Activated naive CD8-positive, alpha-beta T cell treated with anti-CD3 and anti-CD28 coated beads, Interleukin-2, amount 50 U/mL, for 24 hours (primary cell): ENCODE data around the gene ESPNL.
A peak's percentile ranks its signal among the peaks of the same experiment; 100 is the strongest.

ENCODE experiments used
- ATAC-seq: fragments of 150-1000 bp; cut with Tn5 transposase; one replicate; pipeline ENCODE4 v1.10.0; 2021
- DNase-seq: peaks from one replicate; pipeline ENCODE4 v3.0.0; 2021
- H3K27ac Mint-ChIP-seq: one replicate; pipeline ENCODE4 v1.8.0; 2021; ENCODE audit warnings: mild to moderate bottlenecking, mixed read lengths
- H3K27me3 Mint-ChIP-seq: one replicate; pipeline ENCODE4 v1.8.0; 2021; ENCODE audit warnings: mixed read lengths
- H3K36me3 Mint-ChIP-seq: one replicate; pipeline ENCODE4 v1.8.0; 2021; ENCODE audit warnings: low read depth, mixed read lengths
- H3K4me1 Mint-ChIP-seq: one replicate; pipeline ENCODE4 v1.8.0; 2021; ENCODE audit warnings: mixed read lengths
- H3K4me3 Mint-ChIP-seq: one replicate; pipeline ENCODE4 v1.8.0; 2021; ENCODE audit warnings: mild to moderate bottlenecking, moderate library complexity, mixed read lengths
- H3K9me3 Mint-ChIP-seq: one replicate; pipeline ENCODE4 v1.8.0; 2021; ENCODE audit warnings: mixed read lengths

The ESPNL gene

DNA sequence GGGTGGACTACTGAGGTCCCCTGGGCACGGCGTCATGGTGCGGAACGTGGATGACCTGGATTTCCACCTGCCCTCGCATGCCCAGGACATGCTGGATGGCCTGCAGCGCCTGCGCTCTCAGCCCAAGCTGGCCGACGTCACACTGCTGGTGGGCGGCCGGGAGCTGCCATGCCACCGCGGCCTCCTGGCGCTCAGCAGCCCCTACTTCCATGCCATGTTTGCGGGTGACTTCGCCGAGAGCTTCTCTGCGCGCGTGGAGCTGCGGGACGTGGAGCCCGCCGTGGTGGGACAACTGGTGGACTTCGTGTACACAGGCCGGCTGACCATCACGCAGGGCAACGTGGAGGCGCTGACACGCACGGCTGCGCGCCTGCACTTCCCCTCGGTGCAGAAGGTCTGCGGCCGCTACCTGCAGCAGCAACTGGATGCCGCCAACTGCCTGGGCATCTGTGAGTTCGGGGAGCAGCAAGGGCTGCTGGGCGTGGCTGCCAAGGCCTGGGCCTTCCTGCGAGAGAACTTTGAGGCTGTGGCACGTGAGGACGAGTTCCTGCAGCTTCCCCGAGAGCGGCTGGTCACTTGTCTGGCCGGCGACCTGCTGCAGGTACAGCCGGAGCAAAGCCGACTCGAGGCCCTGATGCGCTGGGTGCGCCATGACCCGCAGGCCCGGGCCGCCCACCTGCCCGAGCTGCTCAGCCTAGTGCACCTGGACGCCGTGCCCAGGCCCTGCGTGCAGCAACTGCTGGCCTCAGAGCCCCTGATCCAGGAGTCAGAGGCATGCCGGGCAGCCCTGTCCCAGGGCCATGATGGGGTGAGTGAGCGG, 40.8 kb downstream of the ESPNL start:
- no peaks in the 10 kb centered on the region for H3K36me3 Mint-ChIP-seq
- peaks cover 3% of the 10 kb centered on the region for H3K4me1 Mint-ChIP-seq
- H3K9me3 Mint-ChIP-seq: no peaks in the 10 kb centered on the region
- no peaks in the 10 kb centered on the region for H3K27me3 Mint-ChIP-seq
- no peak overlapping the region for H3K4me3 Mint-ChIP-seq
- DNase-seq: no peak
- ATAC-seq: no peak
- no peak overlapping the region for H3K27ac Mint-ChIP-seq

DNA sequence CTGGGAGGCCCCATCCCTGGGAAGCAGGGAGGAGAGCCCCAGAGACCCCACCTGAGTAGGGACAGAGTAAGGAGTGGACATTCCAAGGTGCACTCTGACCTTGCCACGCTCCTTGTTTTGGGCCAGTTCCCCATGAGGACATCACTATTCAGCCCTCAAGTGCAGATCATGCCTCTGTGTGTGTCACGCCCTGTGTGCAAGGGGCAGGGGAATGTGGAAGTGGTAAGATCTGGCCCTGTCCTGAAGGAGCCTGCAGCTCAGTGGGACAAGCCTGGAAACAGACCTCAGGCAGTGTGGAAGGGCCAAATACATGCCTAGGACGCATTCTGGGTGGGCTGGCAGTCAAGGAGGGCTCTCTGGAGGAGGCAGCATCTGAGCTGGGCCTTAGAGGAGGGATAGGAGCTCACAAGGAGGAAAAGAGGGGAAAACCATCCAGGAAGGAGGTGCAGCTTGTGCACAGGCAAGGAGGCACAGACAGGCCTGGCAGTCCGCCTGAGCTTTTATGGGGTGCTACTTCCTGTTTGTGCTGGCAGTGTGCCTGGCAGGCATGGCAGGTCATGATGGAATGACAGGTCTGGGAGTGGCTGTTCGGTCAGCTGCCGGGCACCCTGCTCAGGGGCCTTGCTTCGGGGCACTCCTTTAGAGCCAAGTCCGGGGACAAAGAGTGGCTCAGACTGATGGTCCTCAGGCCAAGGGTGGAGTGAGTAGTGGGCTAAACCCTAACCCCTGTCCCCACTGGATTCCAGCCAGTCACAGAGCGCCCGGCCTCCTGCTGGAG, 41.6 kb downstream of the ESPNL start:
- ATAC-seq (no peak), DNase-seq (no peak)
- no peaks in the 10 kb centered on the region for H3K27me3 Mint-ChIP-seq
- peaks cover 3% of the 10 kb centered on the region for H3K4me1 Mint-ChIP-seq
- H3K9me3 Mint-ChIP-seq: no peaks in the 10 kb centered on the region
- no peak overlapping the region for H3K4me3 Mint-ChIP-seq
- no peaks in the 10 kb centered on the region for H3K36me3 Mint-ChIP-seq
- no peak overlapping the region for H3K27ac Mint-ChIP-seq

DNA sequence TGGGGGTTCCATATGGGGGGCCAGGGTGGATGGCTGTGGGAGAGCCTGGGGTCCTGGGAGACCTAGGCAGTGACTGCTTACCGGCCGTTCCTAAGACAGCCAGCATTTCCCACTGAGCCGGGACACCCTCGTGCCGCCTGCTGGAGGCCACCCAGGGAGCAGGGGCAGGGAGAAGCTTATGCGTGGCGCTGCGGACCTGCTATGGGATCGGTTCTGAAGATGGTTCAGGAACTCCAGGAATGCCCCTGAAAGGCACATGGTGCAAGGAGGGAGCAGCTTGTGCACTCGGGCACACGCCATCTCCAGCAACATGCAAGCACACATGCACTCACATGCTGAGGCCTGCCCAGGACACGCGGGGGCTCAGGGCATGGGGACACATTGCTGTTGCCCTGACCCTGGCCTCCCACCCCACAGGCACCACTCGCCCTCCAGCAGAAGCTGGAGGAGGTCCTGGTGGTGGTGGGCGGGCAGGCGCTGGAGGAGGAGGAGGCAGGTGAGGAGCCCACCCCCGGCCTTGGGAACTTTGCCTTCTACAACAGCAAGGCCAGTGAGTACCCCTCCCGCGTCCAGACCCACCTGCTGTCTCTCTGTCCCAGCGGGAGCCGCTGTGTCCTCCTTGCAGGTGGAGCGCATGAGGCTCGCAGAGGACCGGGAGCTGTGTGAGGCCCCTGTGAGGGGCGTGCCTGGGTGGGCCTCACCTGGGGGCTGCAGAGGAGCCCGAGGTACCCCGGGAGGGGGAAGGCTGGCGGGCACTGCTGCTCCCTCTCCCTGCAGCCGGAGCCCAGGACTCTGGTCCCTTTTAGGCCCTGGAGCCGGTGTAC, 42.5 kb downstream of the ESPNL start:
- Mint-ChIP-seq H3K4me3 (no peak overlapping the region), H3K4me1 (peaks cover 3% of the 10 kb centered on the region), H3K9me3 (no peaks in the 10 kb centered on the region), H3K27me3 (no peaks in the 10 kb centered on the region), H3K36me3 (no peaks in the 10 kb centered on the region), H3K27ac (no peak overlapping the region)
- ATAC-seq (no peak), DNase-seq (no peak)

- Mint-ChIP-seq H3K4me1 (peaks cover 3% of the 10 kb centered on the region), H3K36me3 (no peaks in the 10 kb centered on the region), H3K27me3 (no peaks in the 10 kb centered on the region), H3K4me3 (no peak overlapping the region), H3K9me3 (no peaks in the 10 kb centered on the region), H3K27ac (no peak overlapping the region)
- ATAC-seq (no peak), DNase-seq (peak; percentile 26)
Observed at GRCh38 chr2:238143239-238143951, 43.3 kb downstream of the ESPNL start.

- H3K36me3 Mint-ChIP-seq: no peaks in the 10 kb centered on the region
- H3K4me3 Mint-ChIP-seq: no peak overlapping the region
- H3K27ac Mint-ChIP-seq: no peak overlapping the region
Observed at GRCh38 chr2:238144262-238144661, 44.1 kb downstream of the ESPNL start.

DNA sequence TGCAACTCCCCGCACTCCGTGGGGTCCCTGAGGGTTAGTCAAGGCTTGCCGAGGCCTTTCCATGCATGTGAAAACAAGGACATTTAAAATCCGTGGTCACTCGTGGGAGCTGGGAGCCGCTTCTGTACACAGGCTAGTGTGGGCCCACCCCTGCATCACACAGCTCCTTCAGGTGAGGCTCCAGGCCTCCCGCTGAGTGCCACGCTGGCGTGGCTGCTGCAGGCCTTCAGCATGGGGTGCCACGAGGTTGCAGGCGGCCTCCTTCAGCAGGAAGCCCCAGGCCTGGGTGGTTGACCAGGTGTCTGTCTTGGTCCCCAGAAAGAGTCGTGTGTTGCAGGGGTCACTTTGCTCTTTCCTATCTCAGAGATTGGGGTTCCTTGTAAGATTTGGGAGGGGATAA, 44.9 kb downstream of the ESPNL start:
- no peaks in the 10 kb centered on the region for H3K9me3 Mint-ChIP-seq
- ATAC-seq (no peak), DNase-seq (no peak)
- no peaks in the 10 kb centered on the region for H3K27me3 Mint-ChIP-seq
- H3K27ac Mint-ChIP-seq: no peak overlapping the region
- H3K4me1 Mint-ChIP-seq: peaks cover 3% of the 10 kb centered on the region
- no peaks in the 10 kb centered on the region for H3K36me3 Mint-ChIP-seq
- no peak overlapping the region for H3K4me3 Mint-ChIP-seq

More at GRCh38 chr2:238144262-238144661, 44.1 kb downstream of the ESPNL start:
- ATAC-seq (no peak), DNase-seq (no peak)
- peaks cover 3% of the 10 kb centered on the region for H3K4me1 Mint-ChIP-seq
- no peaks in the 10 kb centered on the region for H3K9me3 Mint-ChIP-seq
- no peaks in the 10 kb centered on the region for H3K27me3 Mint-ChIP-seq

- Mint-ChIP-seq H3K4me1 (peaks cover 3% of the 10 kb centered on the region), H3K27me3 (no peaks in the 10 kb centered on the region), H3K36me3 (no peaks in the 10 kb centered on the region), H3K9me3 (no peaks in the 10 kb centered on the region), H3K27ac (no peak overlapping the region), H3K4me3 (no peak overlapping the region)
- ATAC-seq: no peak
- DNase-seq: no peak
Observed at GRCh38 chr2:238145851-238146250, 45.7 kb downstream of the ESPNL start.

GRCh38 chr2:238146884-238147544, 46.9 kb downstream of the ESPNL start:
- ATAC-seq: no peak
- no peaks in the 10 kb centered on the region for H3K27me3 Mint-ChIP-seq
- H3K9me3 Mint-ChIP-seq: no peaks in the 10 kb centered on the region
- no peak overlapping the region for H3K27ac Mint-ChIP-seq
- DNase-seq: no peak
- no peaks in the 10 kb centered on the region for H3K4me1 Mint-ChIP-seq
- H3K4me3 Mint-ChIP-seq: no peak overlapping the region
- no peaks in the 10 kb centered on the region for H3K36me3 Mint-ChIP-seq

- DNase-seq (no peak), ATAC-seq (no peak)
- no peak overlapping the region for H3K27ac Mint-ChIP-seq
- no peaks in the 10 kb centered on the region for H3K4me1 Mint-ChIP-seq
- H3K4me3 Mint-ChIP-seq: no peak overlapping the region
- no peaks in the 10 kb centered on the region for H3K9me3 Mint-ChIP-seq
- H3K36me3 Mint-ChIP-seq: no peaks in the 10 kb centered on the region
- no peaks in the 10 kb centered on the region for H3K27me3 Mint-ChIP-seq
Observed at GRCh38 chr2:238148981-238149380, 48.8 kb downstream of the ESPNL start.

DNA sequence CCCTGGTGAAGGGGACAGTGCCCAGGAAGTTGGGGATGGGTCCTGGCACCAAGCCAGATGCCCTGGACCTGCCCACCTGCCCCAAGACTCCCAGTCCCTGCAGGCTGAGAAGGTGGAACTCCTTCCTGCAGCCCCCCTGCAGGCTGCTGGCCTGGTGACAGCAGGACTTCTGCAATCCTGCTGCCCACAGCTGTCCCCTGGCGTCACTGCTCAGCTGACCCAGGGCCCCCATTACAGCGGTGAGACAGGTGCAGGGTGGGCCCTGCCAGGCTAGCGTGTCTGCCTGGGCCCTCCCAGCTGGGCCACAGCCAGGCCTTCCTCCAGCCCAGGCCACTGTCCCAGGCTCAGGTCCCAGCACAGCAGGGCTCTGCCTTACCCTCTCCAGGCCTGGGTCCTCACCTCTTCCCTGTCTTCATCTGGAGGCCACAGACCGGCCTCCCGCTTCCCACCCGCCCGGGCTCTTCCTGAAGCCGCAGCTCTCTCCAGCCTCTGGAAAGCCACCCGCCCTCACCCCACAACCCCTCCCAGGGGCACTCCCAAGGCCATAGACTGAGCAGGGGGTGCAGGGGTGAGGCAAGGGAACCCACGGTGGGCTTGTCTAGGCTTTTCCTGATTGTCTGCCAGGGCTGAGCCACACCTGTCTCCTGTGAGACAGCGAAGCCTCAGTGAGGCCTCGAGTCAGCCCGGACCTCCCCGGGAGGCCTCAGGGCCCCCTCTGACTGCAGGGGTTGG, 49.9 kb downstream of the ESPNL start:
- Mint-ChIP-seq H3K27me3 (no peaks in the 10 kb centered on the region), H3K4me1 (no peaks in the 10 kb centered on the region), H3K27ac (no peak overlapping the region), H3K9me3 (no peaks in the 10 kb centered on the region), H3K36me3 (no peaks in the 10 kb centered on the region), H3K4me3 (no peak overlapping the region)
- ATAC-seq: no peak
- no peak for DNase-seq

GRCh38 chr2:238150686-238151085, 50.5 kb downstream of the ESPNL start:
- no peak overlapping the region for H3K27ac Mint-ChIP-seq
- no peaks in the 10 kb centered on the region for H3K36me3 Mint-ChIP-seq
- no peak for ATAC-seq
- no peaks in the 10 kb centered on the region for H3K27me3 Mint-ChIP-seq
- no peak overlapping the region for H3K4me3 Mint-ChIP-seq
- H3K4me1 Mint-ChIP-seq: no peaks in the 10 kb centered on the region
- no peaks in the 10 kb centered on the region for H3K9me3 Mint-ChIP-seq
- no peak for DNase-seq

GRCh38 chr2:238151205-238151604, 51.1 kb downstream of the ESPNL start:
- no peaks in the 10 kb centered on the region for H3K27me3 Mint-ChIP-seq
- H3K9me3 Mint-ChIP-seq: no peaks in the 10 kb centered on the region

DNA sequence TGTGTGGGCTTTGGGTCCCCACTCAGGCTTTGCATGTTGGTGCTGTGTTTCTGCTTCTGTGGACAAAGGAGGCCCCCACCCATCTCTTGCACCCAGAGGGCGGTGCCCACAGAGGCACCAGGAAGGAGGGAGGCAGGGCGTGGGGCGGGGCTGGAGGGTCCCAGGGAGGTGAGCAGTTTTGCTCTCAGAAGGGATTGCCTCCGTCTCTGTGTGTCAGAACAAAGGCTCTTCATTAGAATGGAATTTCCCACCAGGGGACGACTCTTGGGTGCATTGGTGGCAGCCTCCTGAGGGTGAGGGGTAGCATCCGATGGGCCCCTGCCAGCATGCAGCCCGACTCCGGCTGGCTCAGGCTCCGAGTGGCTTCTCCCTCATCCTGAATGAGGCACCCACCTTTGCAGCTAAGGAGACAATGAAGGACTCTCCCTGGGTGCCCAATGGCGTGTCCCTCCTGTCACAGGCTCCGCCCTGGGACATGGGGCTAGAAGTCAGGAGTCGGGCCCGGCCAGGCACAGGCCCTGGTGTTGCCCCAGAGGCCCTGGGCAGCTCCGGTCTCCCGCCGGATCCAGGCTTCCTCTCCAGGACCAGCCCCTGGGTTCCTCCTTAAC, 51.6 kb downstream of the ESPNL start:
- no peaks in the 10 kb centered on the region for H3K4me1 Mint-ChIP-seq
- no peak overlapping the region for H3K4me3 Mint-ChIP-seq
- no peaks in the 10 kb centered on the region for H3K27me3 Mint-ChIP-seq
- DNase-seq (no peak), ATAC-seq (no peak)
- no peaks in the 10 kb centered on the region for H3K36me3 Mint-ChIP-seq
- no peak overlapping the region for H3K27ac Mint-ChIP-seq
- no peaks in the 10 kb centered on the region for H3K9me3 Mint-ChIP-seq

More at GRCh38 chr2:238151205-238151604, 51.1 kb downstream of the ESPNL start:
- Mint-ChIP-seq H3K36me3 (no peaks in the 10 kb centered on the region), H3K27ac (no peak overlapping the region), H3K4me1 (no peaks in the 10 kb centered on the region), H3K4me3 (no peak overlapping the region)
- ATAC-seq (no peak), DNase-seq (no peak)
